Measurements from ENCODE around the gene ONECUT2.

The ONECUT2 gene

DNA sequence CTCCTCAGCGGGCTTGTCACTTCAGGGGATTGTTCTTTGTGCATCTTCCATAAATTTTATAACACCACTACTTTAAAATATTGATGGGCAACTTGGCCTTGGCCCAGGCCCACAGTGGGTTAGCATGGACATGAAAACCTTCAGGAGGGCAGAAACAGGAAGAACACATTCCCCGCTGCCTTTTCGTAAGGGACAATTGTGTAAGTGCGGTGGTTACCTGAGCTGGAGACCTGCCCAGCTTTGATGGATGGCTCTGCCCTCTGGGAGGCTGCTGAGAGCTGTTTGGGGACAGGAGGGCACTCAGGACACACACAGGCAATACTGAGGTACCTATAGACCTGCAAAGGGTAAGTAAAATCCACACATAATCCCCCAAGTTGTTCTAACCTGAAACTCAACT lies 104.5 kb downstream of the ONECUT2 start:
- Mint-ChIP-seq H3K9me3 (no peaks in the 10 kb centered on the region), H3K27ac (no peak overlapping the region), H3K36me3 (no peaks in the 10 kb centered on the region), H3K4me3 (no peak overlapping the region), H3K27me3 (peaks cover 2% of the 10 kb centered on the region), H3K4me1 (no peaks in the 10 kb centered on the region)
- ATAC-seq (ENCODE audit: low read depth): no peak
- no peak for DNase-seq (ENCODE audit: low spot score in 2 of 2)
